Left ventricle myocardium superior (tissue), 1 donor: Measurements from ENCODE around the gene DNAL1. TPM values are rescaled to one million over a fixed set of nuclear protein-coding genes. Genes with fewer than 3 reads are reported as not detected.
"Not testable (repeated sequence)": the region's sequence is repeated elsewhere in the genome, so short reads cannot be mapped to it uniquely, and the experiment has no call there.

Experiments
- ATAC-seq: fragments of 200-7000 bp; cut with Tn5 transposase; one replicate; pipeline ENCODE4 v1.9.1; 2020; ENCODE audit warnings: mild to moderate bottlenecking, moderate library complexity
- DNase-seq: peaks from one replicate; pipeline ENCODE4 v3.0.0-alpha.2; 2020
- intact Hi-C: fragments of 100-400 bp; cut with micrococcal nuclease; formaldehyde crosslinking; loops from one replicate; pipeline ENCODE4 v1.11.0; 2022
- total RNA-seq: library from RNA; stranded (reverse); fragmentation: NEBNext Ultra II Directional; extraction: Animal tissue kit (Norgen Biotek cat#: 25700); gene quantifications from one replicate; pipeline ENCODE4 v1.2.1, GENCODE V29; 2021
- donor health status: DM: no; HTN: yes; CAD: no; lungs with severe emphysema.

DNAL1 gene
- total RNA-seq, 1 donor from 2014 or later: 12.0 TPM

DNA sequence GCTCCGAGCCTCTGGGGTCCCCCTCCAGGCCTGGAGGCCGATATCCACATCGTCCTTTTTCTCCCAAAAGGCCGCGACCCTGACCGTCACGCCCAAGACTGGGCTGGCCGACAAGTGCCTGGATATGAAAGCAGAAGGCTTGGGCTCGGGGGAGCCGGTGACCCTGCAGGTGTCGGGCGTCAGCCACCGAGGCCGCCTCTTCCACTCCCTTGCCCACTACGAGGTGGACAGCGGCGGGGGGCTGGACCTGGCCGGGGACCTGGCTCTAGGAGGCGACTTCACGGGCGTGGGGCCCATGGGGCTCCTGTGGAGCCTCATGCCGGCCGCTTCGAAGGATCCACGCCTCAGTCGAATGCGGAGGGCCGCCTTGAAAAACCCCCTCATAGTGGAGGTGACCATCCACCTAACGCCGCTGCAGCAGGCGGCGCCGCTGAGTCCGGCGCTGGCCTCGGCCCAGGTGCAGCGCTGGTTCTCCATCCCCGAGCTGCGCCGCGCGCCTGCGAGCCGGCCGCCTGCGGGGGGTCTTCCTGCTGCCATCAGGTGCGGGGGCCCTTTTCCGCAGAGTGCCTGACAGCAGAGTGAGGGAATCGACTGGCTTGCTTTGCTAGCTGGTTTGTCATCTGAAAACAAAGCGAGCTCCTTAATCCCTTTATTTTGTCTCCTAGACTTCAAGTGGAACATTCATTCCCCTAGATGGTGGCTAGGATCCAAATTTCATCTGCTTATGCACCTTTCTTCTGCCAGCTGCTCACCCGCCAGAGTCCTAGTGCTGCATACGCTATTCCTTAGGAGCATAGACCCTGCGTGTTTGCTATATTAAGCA, 10.6 kb upstream of the DNAL1 start:
- DNase-seq: peak; percentile 66
- intact Hi-C loops: no loop called here
- ATAC-seq: peak; percentile 90

GRCh38 chr14:73636355-73636754, 8.4 kb upstream of the DNAL1 start:
- intact Hi-C loops, ATAC-seq, DNase-seq: not testable (repeated sequence)

GRCh38 chr14:73637830-73638229, 7.0 kb upstream of the DNAL1 start:
- intact Hi-C loops: no loop called here
- no peak for ATAC-seq
- DNase-seq: no peak

DNA sequence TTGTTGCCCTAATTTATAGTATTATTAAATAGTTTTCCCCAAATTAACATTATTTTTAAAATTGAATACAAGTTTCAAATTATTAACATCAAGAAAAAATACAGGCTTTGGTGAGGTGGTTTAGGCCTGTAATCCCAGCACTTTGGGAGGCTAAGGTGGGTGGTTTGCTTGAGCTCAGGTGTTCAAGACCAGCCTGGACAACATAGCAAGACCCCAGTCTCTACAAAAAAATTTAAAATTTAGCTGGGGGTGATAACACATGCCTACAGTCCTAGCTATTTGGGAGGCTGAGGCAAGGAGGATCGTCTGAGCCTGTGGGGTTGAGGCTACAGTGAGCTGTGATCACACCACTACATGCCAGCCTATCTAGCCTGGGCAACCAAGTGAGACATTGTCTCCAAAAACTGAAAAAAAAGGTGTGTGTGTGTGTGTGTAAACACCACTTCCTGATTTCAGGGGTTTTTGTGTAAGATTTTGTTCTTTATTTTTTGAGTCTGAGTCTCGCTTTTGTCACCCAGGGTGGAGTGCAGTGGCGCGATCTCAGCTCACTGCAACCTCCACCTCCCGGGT, 3.9 kb upstream of the DNAL1 start:
- no peak for DNase-seq
- ATAC-seq: no peak
- intact Hi-C loops: no loop called here

DNA sequence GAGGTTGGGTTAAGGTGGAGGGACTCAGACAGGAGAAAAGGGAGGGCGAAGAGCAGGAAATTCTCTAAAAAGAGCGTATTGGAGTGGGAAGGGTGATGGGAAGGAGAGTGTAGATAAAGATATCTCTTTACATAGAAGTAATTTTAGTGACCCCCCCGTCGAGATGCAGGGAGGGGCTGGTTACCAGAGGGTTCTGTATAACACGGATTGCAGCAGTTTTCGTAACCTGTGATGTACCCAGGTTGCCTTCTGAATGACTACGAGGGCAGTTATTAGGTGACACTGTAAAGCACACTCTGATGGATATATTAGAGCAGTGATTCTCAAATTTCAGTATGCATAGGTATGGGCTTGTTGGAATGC, 443 bp downstream of the DNAL1 start:
- DNase-seq (no peak), ATAC-seq (no peak)
- intact Hi-C loops: no loop called here

GRCh38 chr14:73651005-73651404, 6.2 kb downstream of the DNAL1 start:
- DNase-seq (no peak), ATAC-seq (no peak)
- intact Hi-C loops: no loop called here

GRCh38 chr14:73655851-73656250, 11.1 kb downstream of the DNAL1 start:
- ATAC-seq (no peak), DNase-seq (no peak)
- intact Hi-C loops: no loop called here

DNA sequence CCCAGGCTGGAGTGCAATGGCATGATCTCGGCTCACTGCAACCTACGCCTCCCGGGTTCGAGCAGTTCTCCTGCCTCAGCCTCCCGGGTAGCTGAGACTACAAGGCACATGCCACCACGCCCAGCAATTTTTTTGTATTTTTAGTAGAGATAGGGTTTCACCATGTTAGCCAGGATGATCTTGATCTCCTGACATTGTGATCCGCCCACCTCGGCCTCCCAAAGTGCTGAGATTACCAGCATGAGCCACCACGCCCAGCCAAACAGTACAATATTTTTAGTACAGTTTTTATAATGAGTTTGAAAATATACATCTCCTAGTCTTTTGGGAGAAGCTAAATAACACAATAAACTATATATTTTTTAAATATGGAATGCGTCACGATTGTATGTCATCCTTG, 14.4 kb downstream of the DNAL1 start:
- ATAC-seq, DNase-seq, intact Hi-C loops: not testable (repeated sequence)

DNA sequence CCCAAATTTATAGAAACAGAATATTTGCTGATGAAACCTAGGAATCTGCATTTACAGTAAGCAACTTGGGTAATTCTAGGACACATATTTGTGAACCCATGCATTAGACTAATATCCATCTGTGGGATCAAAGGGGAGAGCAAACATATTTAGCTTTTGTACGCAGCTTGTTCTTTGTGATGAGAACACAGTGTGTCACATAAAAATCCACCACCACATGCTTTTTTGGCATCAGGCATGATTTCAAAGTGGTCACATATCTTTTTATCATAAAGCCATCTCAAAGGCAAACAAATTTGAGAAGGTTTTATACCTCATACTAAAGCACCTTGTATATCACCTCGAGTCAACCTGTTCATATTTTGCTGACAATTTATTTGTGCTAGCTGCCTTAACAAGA, 15.7 kb downstream of the DNAL1 start:
- no peak for ATAC-seq
- DNase-seq: no peak
- intact Hi-C loops: no loop called here

- DNase-seq (no peak), ATAC-seq (no peak)
Measured at GRCh38 chr14:73661872-73662271, 17.1 kb downstream of the DNAL1 start.

GRCh38 chr14:73662487-73662943, 17.7 kb downstream of the DNAL1 start:
- DNase-seq: no peak
- intact Hi-C loops: no loop called here
- peak; percentile 20 for ATAC-seq

More at GRCh38 chr14:73661872-73662271, 17.1 kb downstream of the DNAL1 start:
- intact Hi-C loops: no loop called here

DNA sequence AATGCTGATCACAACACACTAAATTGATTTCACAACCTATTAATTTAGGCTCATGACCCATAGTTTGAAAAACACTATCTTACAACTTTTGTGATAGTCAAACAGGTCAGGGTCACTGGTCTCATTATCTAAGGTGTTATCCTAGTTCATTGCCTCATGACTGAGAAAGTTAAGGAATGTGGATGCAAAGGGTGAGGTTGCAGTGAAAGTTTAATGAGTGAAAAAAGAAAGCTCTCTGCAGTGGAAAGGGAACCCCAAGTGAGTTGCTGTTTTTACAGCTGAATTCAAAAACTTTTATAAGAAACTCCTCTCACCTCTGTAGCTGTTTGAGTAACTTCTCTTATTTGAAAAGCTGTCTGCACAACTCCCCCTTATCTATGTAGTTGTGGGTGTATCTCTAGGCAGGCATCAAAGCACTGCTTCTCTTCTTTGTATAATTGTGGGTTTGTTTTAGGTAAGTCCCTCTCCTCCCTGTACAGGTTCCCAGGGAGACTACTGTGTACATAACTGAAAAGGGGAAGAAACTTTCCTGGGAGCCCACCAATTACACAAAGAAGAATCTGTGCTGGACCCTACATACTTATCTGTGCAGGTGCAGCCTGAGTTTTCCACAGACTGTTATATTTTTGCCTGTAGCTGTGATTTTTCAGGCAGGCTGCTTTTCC, 18.9 kb downstream of the DNAL1 start:
- ATAC-seq: no peak
- intact Hi-C loops: no loop called here
- DNase-seq: no peak

DNA sequence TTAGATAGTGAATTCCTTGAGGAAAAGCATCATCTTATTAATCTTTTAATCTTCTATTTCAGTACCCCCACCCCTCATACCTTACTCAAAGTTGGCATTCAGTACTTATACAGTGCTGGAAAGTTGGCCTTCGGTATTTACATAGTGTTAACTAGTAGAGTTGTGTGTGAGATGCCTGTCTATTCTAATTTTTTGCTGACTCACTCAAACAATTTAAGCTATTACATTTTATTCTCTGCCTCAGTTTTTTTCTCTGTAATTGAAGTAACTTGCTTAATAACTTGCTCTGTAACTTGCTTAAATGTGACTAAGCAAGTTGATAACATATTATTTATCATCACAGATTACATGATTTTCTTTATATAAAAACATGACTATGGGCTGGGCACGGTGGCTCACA, 20.3 kb downstream of the DNAL1 start:
- no peak for DNase-seq
- intact Hi-C loops: no loop called here
- no peak for ATAC-seq

DNA sequence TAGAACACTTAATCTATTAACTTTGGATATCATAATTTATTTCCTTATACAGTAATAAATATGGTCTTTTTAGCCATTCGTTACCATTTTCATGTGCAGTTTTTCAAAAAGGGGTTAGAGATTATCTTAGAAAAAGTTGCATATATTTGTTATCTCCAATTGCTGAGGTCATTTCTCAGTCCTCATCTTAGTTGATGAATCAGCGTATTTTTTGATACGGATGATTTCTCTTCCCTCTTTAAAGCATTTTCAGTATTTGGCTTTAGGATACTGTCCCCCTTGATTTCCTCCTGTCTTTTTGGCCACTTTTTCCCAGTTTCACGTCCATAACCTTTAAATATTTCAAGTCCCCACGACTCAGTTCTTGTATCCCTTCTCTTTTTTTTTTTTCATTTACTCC, 21.8 kb downstream of the DNAL1 start:
- no peak for ATAC-seq
- intact Hi-C loops: no loop called here
- no peak for DNase-seq

- intact Hi-C loops: no loop called here
- ATAC-seq (no peak), DNase-seq (no peak)
Measured at GRCh38 chr14:73667854-73668253, 23.1 kb downstream of the DNAL1 start.

DNA sequence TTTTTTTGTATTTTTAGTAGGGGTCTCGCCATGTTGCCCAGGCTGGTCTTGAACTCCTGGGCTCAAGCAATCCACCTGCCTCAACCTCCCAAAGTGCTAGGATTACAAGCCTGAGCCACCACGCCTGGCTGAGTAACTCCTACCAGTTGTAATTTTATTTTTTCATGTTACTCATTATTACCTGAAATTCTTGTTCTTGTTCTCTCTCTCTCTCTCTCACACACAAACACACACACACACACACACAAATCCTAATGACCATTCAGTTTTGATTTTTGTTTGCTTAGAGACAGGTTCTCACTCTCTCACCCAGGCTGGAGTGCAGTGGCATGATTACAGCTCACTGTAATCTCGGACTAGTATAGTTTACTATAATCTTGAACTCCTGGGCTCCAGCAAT, 30.2 kb downstream of the DNAL1 start:
- intact Hi-C loops: no loop called here
- no peak for DNase-seq
- no peak for ATAC-seq

DNA sequence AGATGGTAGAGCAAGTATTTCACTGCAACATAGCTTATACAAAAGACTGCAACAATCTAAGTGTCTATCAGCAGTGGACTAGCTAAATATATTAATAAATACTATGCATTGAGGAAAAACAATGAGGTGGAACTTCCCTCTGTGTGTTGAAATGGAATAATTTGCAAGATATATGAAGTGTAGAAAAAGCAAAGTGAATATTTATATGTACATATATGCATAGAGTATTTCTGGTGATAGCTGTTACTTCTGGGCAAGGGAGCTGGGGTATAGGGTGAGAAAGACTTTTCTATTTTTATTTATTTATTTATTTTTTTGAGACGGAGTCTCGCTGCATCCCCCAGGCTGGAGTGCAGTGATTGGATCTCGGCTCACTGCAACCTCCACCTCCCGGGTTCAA, 33.9 kb downstream of the DNAL1 start:
- intact Hi-C loops: no loop called here
- no peak for ATAC-seq

GRCh38 chr14:73680821-73681220, 36.0 kb downstream of the DNAL1 start:
- ATAC-seq: no peak
- intact Hi-C loops: no loop called here
- DNase-seq: no peak

More for the DNA sequence above, 33.9 kb downstream of the DNAL1 start:
- DNase-seq: no peak

DNA sequence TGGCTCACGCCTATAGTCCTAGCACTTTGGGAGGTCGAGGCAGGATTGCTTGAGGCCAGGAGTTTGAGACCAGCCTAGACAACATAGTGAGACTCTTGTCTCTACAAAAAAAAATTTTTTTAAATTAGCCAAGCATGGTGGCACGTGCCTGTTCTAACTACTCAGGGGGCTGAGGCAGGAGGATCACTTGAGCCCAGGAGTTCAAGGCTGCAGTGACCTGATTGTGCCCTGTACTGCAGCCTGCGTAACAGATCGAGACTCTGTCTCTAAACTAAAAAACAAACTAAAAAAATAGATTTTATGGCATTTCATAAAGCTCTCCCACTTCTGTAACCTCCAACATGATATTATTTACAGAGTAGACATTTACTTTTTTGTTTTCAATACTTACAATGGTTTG, 39.8 kb downstream of the DNAL1 start:
- intact Hi-C loops: no loop called here
- DNase-seq (no peak), ATAC-seq (no peak)

GRCh38 chr14:73685328-73685727, 40.5 kb downstream of the DNAL1 start:
- DNase-seq (no peak), ATAC-seq (no peak)
- intact Hi-C loops: no loop called here
